ENCODE results near the gene NAA60. TPM values are rescaled to one million over a fixed set of nuclear protein-coding genes. Genes with fewer than 3 reads are reported as not detected.

Gene NAA60
- total and polyA plus RNA-seq, 4 donors: 11.3 to 41.3 (median 25.6) TPM

DNA sequence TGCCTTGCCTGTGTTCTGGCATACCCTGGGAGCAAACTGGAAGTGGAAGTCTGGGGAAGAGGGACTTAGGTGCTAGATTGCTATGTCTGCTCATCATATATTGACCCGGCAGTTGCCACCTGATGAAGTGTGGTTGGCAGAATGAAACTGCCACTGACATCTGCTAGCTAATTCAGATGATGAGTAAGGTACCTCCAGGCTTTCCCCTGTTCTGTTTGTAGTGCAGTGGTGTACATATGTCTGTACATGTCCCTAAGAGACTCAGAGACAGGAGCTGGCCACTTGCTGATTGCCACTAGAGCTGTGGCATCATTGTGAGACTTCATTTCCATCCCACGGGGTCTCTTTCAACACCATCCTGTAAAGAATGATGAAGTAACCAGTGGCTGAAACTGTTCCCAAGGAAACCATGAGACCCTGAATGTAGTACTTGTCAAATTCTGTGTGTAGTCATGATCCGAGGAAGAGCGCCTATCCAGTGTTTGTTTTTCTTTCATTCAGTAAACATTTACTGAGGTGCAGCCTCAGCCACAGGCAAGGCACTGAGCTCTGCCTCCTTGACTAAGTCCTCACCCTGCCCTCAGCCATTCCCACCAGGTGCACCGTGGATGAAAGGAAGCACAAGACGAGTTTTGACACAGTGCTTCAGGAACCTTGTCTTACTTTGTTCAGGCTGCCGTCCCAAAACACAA, 70.6 kb downstream of the NAA60 start:
- TF ChIP-seq, protein P1, sequence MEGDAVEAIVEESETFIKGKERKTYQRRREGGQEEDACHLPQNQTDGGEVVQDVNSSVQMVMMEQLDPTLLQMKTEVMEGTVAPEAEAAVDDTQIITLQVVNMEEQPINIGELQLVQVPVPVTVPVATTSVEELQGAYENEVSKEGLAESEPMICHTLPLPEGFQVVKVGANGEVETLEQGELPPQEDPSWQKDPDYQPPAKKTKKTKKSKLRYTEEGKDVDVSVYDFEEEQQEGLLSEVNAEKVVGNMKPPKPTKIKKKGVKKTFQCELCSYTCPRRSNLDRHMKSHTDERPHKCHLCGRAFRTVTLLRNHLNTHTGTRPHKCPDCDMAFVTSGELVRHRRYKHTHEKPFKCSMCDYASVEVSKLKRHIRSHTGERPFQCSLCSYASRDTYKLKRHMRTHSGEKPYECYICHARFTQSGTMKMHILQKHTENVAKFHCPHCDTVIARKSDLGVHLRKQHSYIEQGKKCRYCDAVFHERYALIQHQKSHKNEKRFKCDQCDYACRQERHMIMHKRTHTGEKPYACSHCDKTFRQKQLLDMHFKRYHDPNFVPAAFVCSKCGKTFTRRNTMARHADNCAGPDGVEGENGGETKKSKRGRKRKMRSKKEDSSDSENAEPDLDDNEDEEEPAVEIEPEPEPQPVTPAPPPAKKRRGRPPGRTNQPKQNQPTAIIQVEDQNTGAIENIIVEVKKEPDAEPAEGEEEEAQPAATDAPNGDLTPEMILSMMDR (IDR thresholded peaks at IDR 0.05; ENCODE audit: low read depth, low read length, missing input control): no peak
- no peak for TF ChIP-seq FOXA2 (IDR thresholded peaks at IDR 0.05)
- no peak for TF ChIP-seq RAD21 (IDR thresholded peaks at IDR 0.05)
- TF ChIP-seq NR2F2 (IDR thresholded peaks at IDR 0.05): no peak
- no peak for TF ChIP-seq GABPA (IDR thresholded peaks at IDR 0.05 in 1 of 2, conservative IDR thresholded peaks at IDR 0.05 in 1 of 2)
- TF ChIP-seq, protein P2, sequence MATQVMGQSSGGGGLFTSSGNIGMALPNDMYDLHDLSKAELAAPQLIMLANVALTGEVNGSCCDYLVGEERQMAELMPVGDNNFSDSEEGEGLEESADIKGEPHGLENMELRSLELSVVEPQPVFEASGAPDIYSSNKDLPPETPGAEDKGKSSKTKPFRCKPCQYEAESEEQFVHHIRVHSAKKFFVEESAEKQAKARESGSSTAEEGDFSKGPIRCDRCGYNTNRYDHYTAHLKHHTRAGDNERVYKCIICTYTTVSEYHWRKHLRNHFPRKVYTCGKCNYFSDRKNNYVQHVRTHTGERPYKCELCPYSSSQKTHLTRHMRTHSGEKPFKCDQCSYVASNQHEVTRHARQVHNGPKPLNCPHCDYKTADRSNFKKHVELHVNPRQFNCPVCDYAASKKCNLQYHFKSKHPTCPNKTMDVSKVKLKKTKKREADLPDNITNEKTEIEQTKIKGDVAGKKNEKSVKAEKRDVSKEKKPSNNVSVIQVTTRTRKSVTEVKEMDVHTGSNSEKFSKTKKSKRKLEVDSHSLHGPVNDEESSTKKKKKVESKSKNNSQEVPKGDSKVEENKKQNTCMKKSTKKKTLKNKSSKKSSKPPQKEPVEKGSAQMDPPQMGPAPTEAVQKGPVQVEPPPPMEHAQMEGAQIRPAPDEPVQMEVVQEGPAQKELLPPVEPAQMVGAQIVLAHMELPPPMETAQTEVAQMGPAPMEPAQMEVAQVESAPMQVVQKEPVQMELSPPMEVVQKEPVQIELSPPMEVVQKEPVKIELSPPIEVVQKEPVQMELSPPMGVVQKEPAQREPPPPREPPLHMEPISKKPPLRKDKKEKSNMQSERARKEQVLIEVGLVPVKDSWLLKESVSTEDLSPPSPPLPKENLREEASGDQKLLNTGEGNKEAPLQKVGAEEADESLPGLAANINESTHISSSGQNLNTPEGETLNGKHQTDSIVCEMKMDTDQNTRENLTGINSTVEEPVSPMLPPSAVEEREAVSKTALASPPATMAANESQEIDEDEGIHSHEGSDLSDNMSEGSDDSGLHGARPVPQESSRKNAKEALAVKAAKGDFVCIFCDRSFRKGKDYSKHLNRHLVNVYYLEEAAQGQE (IDR thresholded peaks at IDR 0.05): no peak
- no peak for TF ChIP-seq EGR1 (IDR thresholded peaks at IDR 0.05; ENCODE audit: low read depth in 2 of 2)
- no peak for TF ChIP-seq SP1 (IDR thresholded peaks at IDR 0.05)
- no peak for TF ChIP-seq FOXA1 (IDR thresholded peaks at IDR 0.05)
- no peak for TF ChIP-seq RXRA (IDR thresholded peaks at IDR 0.05)
- TF ChIP-seq, protein P3, sequence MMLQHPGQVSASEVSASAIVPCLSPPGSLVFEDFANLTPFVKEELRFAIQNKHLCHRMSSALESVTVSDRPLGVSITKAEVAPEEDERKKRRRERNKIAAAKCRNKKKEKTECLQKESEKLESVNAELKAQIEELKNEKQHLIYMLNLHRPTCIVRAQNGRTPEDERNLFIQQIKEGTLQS (IDR thresholded peaks at IDR 0.05): no peak
- TF ChIP-seq, protein P4, sequence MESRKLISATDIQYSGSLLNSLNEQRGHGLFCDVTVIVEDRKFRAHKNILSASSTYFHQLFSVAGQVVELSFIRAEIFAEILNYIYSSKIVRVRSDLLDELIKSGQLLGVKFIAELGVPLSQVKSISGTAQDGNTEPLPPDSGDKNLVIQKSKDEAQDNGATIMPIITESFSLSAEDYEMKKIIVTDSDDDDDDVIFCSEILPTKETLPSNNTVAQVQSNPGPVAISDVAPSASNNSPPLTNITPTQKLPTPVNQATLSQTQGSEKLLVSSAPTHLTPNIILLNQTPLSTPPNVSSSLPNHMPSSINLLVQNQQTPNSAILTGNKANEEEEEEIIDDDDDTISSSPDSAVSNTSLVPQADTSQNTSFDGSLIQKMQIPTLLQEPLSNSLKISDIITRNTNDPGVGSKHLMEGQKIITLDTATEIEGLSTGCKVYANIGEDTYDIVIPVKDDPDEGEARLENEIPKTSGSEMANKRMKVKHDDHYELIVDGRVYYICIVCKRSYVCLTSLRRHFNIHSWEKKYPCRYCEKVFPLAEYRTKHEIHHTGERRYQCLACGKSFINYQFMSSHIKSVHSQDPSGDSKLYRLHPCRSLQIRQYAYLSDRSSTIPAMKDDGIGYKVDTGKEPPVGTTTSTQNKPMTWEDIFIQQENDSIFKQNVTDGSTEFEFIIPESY (IDR thresholded peaks at IDR 0.05): no peak
- no peak for TF ChIP-seq TAF1 (conservative IDR thresholded peaks at IDR 0.05)
- no peak for TF ChIP-seq HNF4A (conservative IDR thresholded peaks at IDR 0.05)
- no peak for TF ChIP-seq JUND (IDR thresholded peaks at IDR 0.05)
- TF ChIP-seq YY1 (IDR thresholded peaks at IDR 0.05): no peak
- TF ChIP-seq, protein P5, sequence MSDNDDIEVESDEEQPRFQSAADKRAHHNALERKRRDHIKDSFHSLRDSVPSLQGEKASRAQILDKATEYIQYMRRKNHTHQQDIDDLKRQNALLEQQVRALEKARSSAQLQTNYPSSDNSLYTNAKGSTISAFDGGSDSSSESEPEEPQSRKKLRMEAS (IDR thresholded peaks at IDR 0.05): no peak
- TF ChIP-seq HNF4G (IDR thresholded peaks at IDR 0.05): no peak
- Histone ChIP-seq H3K4me1 (ENCODE audit: control insufficient read depth in 4 of 4, insufficient read depth in 4 of 4, low read length in 3 of 4) (no peaks in the 10 kb centered on the region), H3K4me3 (ENCODE audit: low read depth in 1 of 3, low read length in 3 of 3) (no peak overlapping the region), H3K9me3 (ENCODE audit: control insufficient read depth in 4 of 4, low read length in 3 of 4) (no peaks in the 10 kb centered on the region), H3K9ac (ENCODE audit: low read depth in 1 of 2, low read length in 2 of 2) (no peak overlapping the region), H3K27me3 (ENCODE audit: control insufficient read depth in 4 of 4, insufficient read depth in 4 of 4, low read length in 3 of 4) (no peaks in the 10 kb centered on the region), H3K27ac (ENCODE audit: low read depth in 1 of 2, low read length in 2 of 2) (no peak overlapping the region), H3K36me3 (ENCODE audit: control insufficient read depth in 4 of 4, insufficient read depth in 3 of 4, low read depth in 1 of 4, low read length in 3 of 4) (peaks cover 5 to 56% (median 37%) of the 10 kb centered on the region in 4 donors)
- DNase-seq (ENCODE audit: low spot score): no peak
- 83% methylated on average over 7 of the region's 7 CpGs for WGBS

All from liver (tissue), 9 donors.